IMR-90 (cell line): Measurements from ENCODE around the gene RHOG. TPM values are rescaled to one million over a fixed set of nuclear protein-coding genes. Genes with fewer than 3 reads are reported as not detected.

Experiments
- ATAC-seq: fragments of 200-7000 bp; cut with Tn5 transposase; 2 replicates; pipeline ENCODE4 v1.9.1; 2020; ENCODE audit warnings: low read depth, mild to moderate bottlenecking, moderate library complexity
- BruUV-seq: library from RNA; stranded (reverse); fragments of 400-500 nt; replicated peaks from 2 replicates; lab custom pipeline; 2021; lab: Mats Ljungman, UMichigan
- CTCF ChIA-PET: fragments of 300-600 bp; formaldehyde crosslinking; extraction: SDS; loops from one replicate; lab custom pipeline; 2021; ENCODE audit warnings: antibody characterized with exemption; lab: Yijun Ruan, JAX
- POLR2A ChIA-PET: fragments of 300-600 bp; sonication (Branson Sonifier 250); formaldehyde crosslinking; loops from one replicate; lab custom pipeline; 2022; ENCODE audit warnings: antibody characterized with exemption; ENCODE audit not compliant: unreplicated experiment; lab: Charles Lee
- DNase-seq: peaks from one replicate; pipeline ENCODE4 v3.0.0; 2013
- H2AFZ ChIP-seq: replicated peaks from 2 replicates; pipeline ENCODE3; 2013; ENCODE audit warnings: low read length, mild to moderate bottlenecking; ENCODE audit not compliant: poor library complexity
- H2AK5ac ChIP-seq: 2 replicates; pipeline ENCODE4 v1.6.1; 2013; ENCODE audit warnings: low read depth, low read length, inconsistent platforms
- H2AK9ac ChIP-seq: replicated peaks from 2 replicates; pipeline ENCODE3; 2013; ENCODE audit warnings: mild to moderate bottlenecking, low read depth, low read length, moderate library complexity; ENCODE audit not compliant: poor library complexity
- H2BK120ac ChIP-seq: 2 replicates; pipeline ENCODE4 v1.6.1; 2013; ENCODE audit warnings: low read depth, low read length, inconsistent platforms
- H2BK15ac ChIP-seq: 3 replicates; pipeline ENCODE4 v1.6.1; 2013; ENCODE audit warnings: low read depth, low read length, inconsistent platforms
- H2BK20ac ChIP-seq: 2 replicates; pipeline ENCODE4 v1.6.1; 2013; ENCODE audit warnings: low read depth, mild to moderate bottlenecking, inconsistent platforms, low read length, moderate library complexity
- H2BK5ac ChIP-seq: 2 replicates; pipeline ENCODE4 v1.6.1; 2013; ENCODE audit warnings: mild to moderate bottlenecking, low read depth, low read length, inconsistent platforms; ENCODE audit not compliant: poor library complexity, severe bottlenecking
- H3K14ac ChIP-seq: replicated peaks from 2 replicates; pipeline ENCODE4 v1.6.1; 2013; ENCODE audit warnings: low read depth, low read length, inconsistent platforms
- H3K18ac ChIP-seq: 2 replicates; pipeline ENCODE4 v1.6.1; 2013; ENCODE audit warnings: low read depth, low read length, control low read depth
- H3K23ac ChIP-seq: 2 replicates; pipeline ENCODE4 v1.6.1; 2013; ENCODE audit warnings: low read depth, low read length, inconsistent platforms
- H3K27ac ChIP-seq: 2 replicates; pipeline ENCODE4 v1.5.1; 2013; ENCODE audit warnings: mild to moderate bottlenecking, control low read depth, low read length; ENCODE audit not compliant: insufficient read depth
- H3K27me3 ChIP-seq: 2 replicates; pipeline ENCODE4 v1.6.1; 2013; ENCODE audit warnings: low read length; ENCODE audit not compliant: control insufficient read depth, insufficient read depth
- H3K36me3 ChIP-seq: 2 replicates; pipeline ENCODE4 v1.6.1; 2013; ENCODE audit warnings: low read length, mixed read lengths; ENCODE audit not compliant: control insufficient read depth, insufficient read depth
- H3K4ac ChIP-seq: 2 replicates; pipeline ENCODE4 v1.6.1; 2013; ENCODE audit warnings: low read depth, low read length, inconsistent platforms
- H3K4me1 ChIP-seq: 2 replicates; pipeline ENCODE4 v1.6.1; 2013; ENCODE audit warnings: low read length, mixed read lengths; ENCODE audit not compliant: control insufficient read depth, insufficient read depth
- H3K4me2 ChIP-seq: 2 replicates; pipeline ENCODE4 v1.6.1; 2013; ENCODE audit warnings: low read depth, mild to moderate bottlenecking, control low read depth, low read length, moderate library complexity
- H3K4me3 ChIP-seq: 2 replicates; pipeline ENCODE4 v1.5.1; 2013; ENCODE audit warnings: low read depth, mild to moderate bottlenecking, control low read depth, low read length, moderate library complexity; ENCODE audit not compliant: insufficient read depth
- H3K56ac ChIP-seq: 2 replicates; pipeline ENCODE4 v1.6.1; 2013; ENCODE audit warnings: low read length, inconsistent platforms; ENCODE audit not compliant: insufficient read depth; ENCODE audit errors: extremely low read depth
- H3K79me1 ChIP-seq, 2 experiments: 2 replicates each; pipeline ENCODE4 v1.6.1; 2013; ENCODE audit warnings: low read length in 2 of 2, inconsistent platforms in 1 of 2, low read depth in 1 of 2
- H3K9ac ChIP-seq: 2 replicates; pipeline ENCODE4 v1.6.1; 2013; ENCODE audit warnings: low read depth, low read length, control low read depth
- H3K9me1 ChIP-seq: 2 replicates; pipeline ENCODE4 v1.6.1; 2013; ENCODE audit warnings: low read length, inconsistent platforms; ENCODE audit not compliant: insufficient read depth
- H3K9me3 ChIP-seq: 2 replicates; pipeline ENCODE4 v1.6.1; 2013; ENCODE audit warnings: low read length; ENCODE audit not compliant: control insufficient read depth, insufficient read depth
- H4K20me1 ChIP-seq: 2 replicates; pipeline ENCODE4 v1.6.1; 2013; ENCODE audit warnings: low read length, inconsistent platforms; ENCODE audit not compliant: insufficient read depth
- H4K5ac ChIP-seq: 2 replicates; pipeline ENCODE4 v1.6.1; 2013; ENCODE audit warnings: mild to moderate bottlenecking, low read depth, low read length, control low read depth
- H4K8ac ChIP-seq, 2 experiments: 2 replicates each; pipeline ENCODE4 v1.6.1; 2013; ENCODE audit warnings: low read depth in 2 of 2, low read length in 2 of 2, control low read depth in 1 of 2, inconsistent platforms in 1 of 2
- H4K91ac ChIP-seq: 2 replicates; pipeline ENCODE4 v1.6.1; 2013; ENCODE audit warnings: low read depth, low read length, inconsistent platforms; ENCODE audit not compliant: insufficient read depth
- BHLHE40 ChIP-seq: fragments of 150-350 bp; IDR thresholded peaks from 2 replicates; pipeline ENCODE4 v1.6.1; 2016; ENCODE audit warnings: mild to moderate bottlenecking, low read depth, low read length
- CHD1 ChIP-seq: IDR thresholded peaks from 2 replicates; pipeline ENCODE4 v1.6.1; 2012; ENCODE audit warnings: low read depth, low read length, improper control_type of control experiment
- WGBS, 2 experiments: methylation state at CpG; one replicate each; pipeline versions ENCODE4 v1.1.5 to v1.1.7; 2013; ENCODE audit warnings: missing lambda C conversion rate in 2 of 2; ENCODE audit not compliant: insufficient read length in 1 of 2; ENCODE audit errors: extremely low coverage in 2 of 2; 5-methylcytosine and 5-hydroxymethylcytosine counted together
- dilution Hi-C: fragments of 300-500 bp; cut with HindIII; formaldehyde crosslinking; loops from one replicate; pipeline ENCODE4 v1.14.3; 2018; ENCODE audit warnings: low sequenced_read_pairs; ENCODE audit not compliant: unreplicated experiment
- in situ Hi-C: fragments of 300-500 bp; cut with MboI; formaldehyde crosslinking; loops from 3 replicates; pipeline ENCODE4 v1.14.3; 2019; ENCODE audit warnings: low sequenced_read_pairs, inconsistent platforms, mixed read lengths
- intact Hi-C: fragments of 100-400 bp; cut with micrococcal nuclease; formaldehyde crosslinking; loops from 2 replicates; pipeline ENCODE4 v1.10.0; 2022
- polyA plus RNA-seq, 3 experiments: library from polyadenylated mRNA; depleted of rRNA; stranded (reverse); fragments of >200 nt; gene quantifications; 2 replicates each; pipeline ENCODE4 v1.2.3, GENCODE V29; 2012; ENCODE audit warnings: low replicate concordance in 1 of 3
- total RNA-seq: library from RNA; depleted of rRNA; stranded (reverse); fragments of >200 nt; gene quantifications from 2 replicates; pipeline ENCODE4 v1.2.3, GENCODE V29; 2012

RHOG gene
- total and polyA plus RNA-seq, 2 of the 4 experiments (the other 2 are of a cell fraction), result 16.3 to 114 TPM

GRCh38 chr11:3796801-3797328 lies 43.9 kb downstream of the RHOG start:
- Histone ChIP-seq H4K91ac (no peak overlapping the region), H3K4ac (peak overlapping the region; percentile 76), H3K4me2 (peak overlapping the region; percentile 97), H3K27ac (peak overlapping the region; percentile 79), H2AFZ (peak overlapping the region; percentile 90), H3K27me3 (no peaks in the 10 kb centered on the region), H2BK15ac (no peak overlapping the region), H2AK5ac (peak overlapping the region; percentile 88), H3K14ac (peak overlapping the region; percentile 80), H3K79me1 (peaks cover 4 to 20% of the 10 kb centered on the region in 2 experiments; a peak in 3 of 4 replicates), H3K56ac (peak overlapping the region; percentile 43; the same call in 1 of the 2 replicates), H3K23ac (peak overlapping the region; percentile 93), H3K36me3 (peaks cover 15% of the 10 kb centered on the region), H4K5ac (no peak overlapping the region), H3K9me1 (0 out of 2 replicates have a peak, but pooled peaks cover 4% of the 10 kb centered on the region), H2BK5ac (peak overlapping the region; percentile 76), H2BK20ac (no peak overlapping the region), H2AK9ac (peak overlapping the region; percentile 94), H3K9ac (peak overlapping the region; percentile 84), H3K9me3 (no peaks in the 10 kb centered on the region), H3K4me3 (peak overlapping the region; percentile 74), H4K20me1 (peaks cover 45% of the 10 kb centered on the region), H4K8ac (no peak overlapping the region), H3K4me1 (no peaks in the 10 kb centered on the region; the same call in 1 of the 2 replicates), H3K18ac (no peak overlapping the region), H2BK120ac (no peak overlapping the region)
- POLR2A ChIA-PET, result no interaction called here
- TF ChIP-seq CHD1, result 0 out of 2 replicates have a peak, but pooled peaks have one; percentile 22
- no peak for TF ChIP-seq BHLHE40
- in situ Hi-C loops, result no loop called here
- dilution Hi-C loops, result no loop called here
- WGBS, 2 experiments, result 0% methylated on average over 3 of the region's 26 CpGs; no CpG with 5 or more reads in 1 of the 2 experiments
- BruUV-seq, result no TSS peak
- CTCF ChIA-PET, result interaction anchor here (0.7 kb wide), 1 partner anchor 12 kb away, joined by 4 read pairs; the partner anchor contains the start of gene PGAP2
- ATAC-seq (peak; percentile 30), DNase-seq (no peak)
- intact Hi-C loops, result loop anchor here (5.0 kb wide), 1 partner anchor 45 kb away; the partner anchor contains the start of gene RHOG
